Mammary epithelial cell (primary cell): ENCODE results near the gene SH2D6.
"Not testable (repeated sequence)": the region's sequence is repeated elsewhere in the genome, so short reads cannot be mapped to it uniquely, and the experiment has no call there.

Source experiments
- CTCF ChIP-seq, 2 donors: IDR thresholded peaks in 1 of 2; conservative IDR thresholded peaks in 1 of 2; 2 replicates each; pipeline ENCODE4 v1.5.1; 2011 to 2012; ENCODE audit warnings: inconsistent platforms in 2 of 2, low read length in 2 of 2, mild to moderate bottlenecking in 2 of 2, control low read depth in 1 of 2, low read depth in 1 of 2; ENCODE audit not compliant: insufficient read depth in 1 of 2; ENCODE audit errors: extremely low read depth in 1 of 2
- EZH2 ChIP-seq: IDR thresholded peaks from 2 replicates; pipeline ENCODE4 v1.6.1; 2012; ENCODE audit warnings: low read length, inconsistent platforms, borderline replicate concordance

DNA sequence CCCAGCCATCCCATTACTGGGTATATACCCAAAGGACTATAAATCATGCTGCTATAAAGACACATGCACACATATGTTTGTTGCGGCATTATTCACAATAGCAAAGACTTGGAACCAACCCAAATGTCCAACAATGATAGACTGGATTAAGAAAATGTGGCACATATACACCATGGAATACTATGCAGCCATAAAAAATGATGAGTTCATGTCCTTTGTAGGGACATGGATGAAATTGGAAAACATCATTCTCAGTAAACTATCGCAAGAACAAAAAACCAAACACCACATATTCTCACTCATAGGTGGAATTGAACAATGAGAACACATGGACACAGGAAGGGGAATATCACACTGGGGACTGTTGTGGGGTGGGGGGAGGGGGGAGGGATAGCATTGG is 66.1 kb downstream of the SH2D6 start:
- TF ChIP-seq CTCF (conservative IDR thresholded peaks at IDR 0.05 in 1 of 2, IDR thresholded peaks at IDR 0.05 in 1 of 2; ENCODE audit: extremely low read depth in 1 of 2, insufficient read depth in 1 of 2, low read depth in 1 of 2, low read length in 2 of 2); EZH2: not testable (repeated sequence)
